Stimulated activated naive CD4-positive, alpha-beta T cell (primary cell): Measurements from ENCODE around the gene OR5K4.

Experiments
- DNase-seq, 6 experiments: peaks; one replicate each; lab custom pipeline; 2025; lab: John Stamatoyannopoulos, UW

OR5K4 gene

GRCh38 chr3:98353554-98353953 lies at the start of gene OR5K4:
OR5K4 (plus strand) TSS chr3:98353854; CDS start chr3:98353854, 0 bp downstream.
- no peak for DNase-seq

- DNase-seq = no peak
These were observed 31.6 kb upstream of the OR5K4 start for GRCh38 chr3:98322101-98322500.

GRCh38 chr3:98322686-98323085 lies 31.0 kb upstream of the OR5K4 start:
- no peak for DNase-seq

GRCh38 chr3:98323425-98323824 lies 30.2 kb upstream of the OR5K4 start:
- DNase-seq = no peak

- no peak for DNase-seq
These were observed 28.6 kb upstream of the OR5K4 start for GRCh38 chr3:98325055-98325454.

GRCh38 chr3:98326105-98326893 lies 27.4 kb upstream of the OR5K4 start:
- DNase-seq = no peak

- no peak for DNase-seq
These were observed 26.7 kb upstream of the OR5K4 start for GRCh38 chr3:98326945-98327344.

- no peak for DNase-seq
These were observed 24.7 kb upstream of the OR5K4 start for GRCh38 chr3:98328933-98329332.

GRCh38 chr3:98329392-98330124 lies 24.1 kb upstream of the OR5K4 start:
- peak in 3 of 6 experiments; percentile 4 to 31 (median 29) for DNase-seq

- no peak for DNase-seq
These were observed 22.3 kb upstream of the OR5K4 start for GRCh38 chr3:98331329-98331728.

GRCh38 chr3:98333989-98334606 lies 19.6 kb upstream of the OR5K4 start:
- DNase-seq = no peak

GRCh38 chr3:98339031-98339430 lies 14.6 kb upstream of the OR5K4 start:
- DNase-seq = no peak

- no peak for DNase-seq
These were observed 11.9 kb upstream of the OR5K4 start for GRCh38 chr3:98341758-98342157.

- peak in 1 of 6 experiments; percentile 6 for DNase-seq
These were observed 9.8 kb upstream of the OR5K4 start for GRCh38 chr3:98343647-98344507.

- no peak for DNase-seq
These were observed 3.6 kb upstream of the OR5K4 start for GRCh38 chr3:98350082-98350481.

GRCh38 chr3:98359250-98359649 lies 5.6 kb downstream of the OR5K4 start:
- DNase-seq = no peak

GRCh38 chr3:98359993-98360675 lies 6.5 kb downstream of the OR5K4 start:
- DNase-seq = no peak

GRCh38 chr3:98360681-98361080 lies 7.0 kb downstream of the OR5K4 start:
- DNase-seq = no peak

GRCh38 chr3:98361289-98361688 lies 7.6 kb downstream of the OR5K4 start:
- DNase-seq = no peak

GRCh38 chr3:98367464-98368246 lies 14.0 kb downstream of the OR5K4 start:
- DNase-seq = no peak

GRCh38 chr3:98371186-98371585 lies 17.5 kb downstream of the OR5K4 start:
- DNase-seq = no peak
